Midbrain (tissue), 1 donor: Measurements from ENCODE around the gene PAK4.
"Not testable (repeated sequence)": the region's sequence is repeated elsewhere in the genome, so short reads cannot be mapped to it uniquely, and the experiment has no call there.

Experiments
- DNase-seq: peaks from one replicate; lab custom pipeline; 2025; lab: John Stamatoyannopoulos, UW

The PAK4 gene

GRCh38 chr19:39207293-39207836 is 81.8 kb downstream of the PAK4 start:
- DNase-seq, result no peak

- DNase-seq, result no peak
Measured at GRCh38 chr19:39208175-39208795, 82.7 kb downstream of the PAK4 start.

GRCh38 chr19:39209196-39209595 is 83.6 kb downstream of the PAK4 start:
- no peak for DNase-seq

GRCh38 chr19:39211731-39212374 is 86.3 kb downstream of the PAK4 start:
- DNase-seq, result no peak

GRCh38 chr19:39212375-39212742 is 86.8 kb downstream of the PAK4 start:
- DNase-seq, result no peak

GRCh38 chr19:39215323-39215722 is 89.7 kb downstream of the PAK4 start:
- DNase-seq, result not testable (repeated sequence)

GRCh38 chr19:39217094-39217493 is 91.5 kb downstream of the PAK4 start:
- DNase-seq, result no peak

GRCh38 chr19:39218230-39219007 is 92.8 kb downstream of the PAK4 start:
- no peak for DNase-seq

GRCh38 chr19:39219108-39219507 is 93.5 kb downstream of the PAK4 start:
- DNase-seq, result not testable (repeated sequence)

GRCh38 chr19:39223703-39224279 is 98.2 kb downstream of the PAK4 start:
- no peak for DNase-seq

- DNase-seq, result no peak
Measured at GRCh38 chr19:39224910-39225309, 99.3 kb downstream of the PAK4 start.
